GM12864 (cell line): ENCODE measurements around the gene FOXN3.

Source experiments
- DNase-seq: peaks from one replicate; pipeline ENCODE4 v3.0.0-alpha.2; 2011; ENCODE audit warnings: low read depth
- H3K4me3 ChIP-seq: 2 replicates; pipeline ENCODE4 v1.5.1; 2011; ENCODE audit warnings: mild to moderate bottlenecking, low read depth, low read length, control low read depth
- CTCF ChIP-seq: IDR thresholded peaks from 2 replicates; pipeline ENCODE4 v1.5.1; 2011; ENCODE audit warnings: low read depth, mild to moderate bottlenecking, moderate library complexity, low read length, control low read depth, inconsistent platforms; ENCODE audit errors: missing control alignments

FOXN3 gene

GRCh38 chr14:89241934-89242651 is 174.9 kb downstream of the FOXN3 start:
- no peak overlapping the region for H3K4me3 ChIP-seq
- no peak for DNase-seq
- TF ChIP-seq CTCF: no peak

GRCh38 chr14:89241257-89241656 is 175.8 kb downstream of the FOXN3 start:
- no peak overlapping the region for H3K4me3 ChIP-seq
- DNase-seq: no peak

GRCh38 chr14:89240414-89240813 is 176.6 kb downstream of the FOXN3 start:
- H3K4me3 ChIP-seq: no peak overlapping the region
- TF ChIP-seq CTCF: no peak
- DNase-seq: no peak

More at GRCh38 chr14:89241257-89241656, 175.8 kb downstream of the FOXN3 start:
- TF ChIP-seq CTCF: no peak

- no peak for DNase-seq
- no peak overlapping the region for H3K4me3 ChIP-seq
- no peak for TF ChIP-seq CTCF
These were observed 178.0 kb downstream of the FOXN3 start for GRCh38 chr14:89239023-89239422.

- no peak for DNase-seq
These were observed 179.0 kb downstream of the FOXN3 start for GRCh38 chr14:89237921-89238529.

GRCh38 chr14:89236851-89237250 is 180.2 kb downstream of the FOXN3 start:
- no peak overlapping the region for H3K4me3 ChIP-seq
- DNase-seq: no peak
- no peak for TF ChIP-seq CTCF

More at GRCh38 chr14:89237921-89238529, 179.0 kb downstream of the FOXN3 start:
- no peak for TF ChIP-seq CTCF
- no peak overlapping the region for H3K4me3 ChIP-seq
